Muscle of arm (tissue), 12 donors: ENCODE results near the gene ACTC1. TPM values are rescaled to one million over a fixed set of nuclear protein-coding genes. Genes with fewer than 3 reads are reported as not detected.

ENCODE experiments used
- DNase-seq: peaks from one replicate; pipeline ENCODE4 v3.0.0-alpha.2; 2013
- polyA plus RNA-seq, 12 donors: library from polyadenylated mRNA; unstranded; fragments of 120-200 nt; gene quantifications; one replicate each; pipeline ENCODE4 v1.2.1, GENCODE V29; 2013; ENCODE audit not compliant: insufficient read length in 12 of 12

The ACTC1 gene
- polyA plus RNA-seq, 12 donors = 1,472 to 10,073 (median 8,823) TPM

GRCh38 chr15:34769711-34770110, 25.6 kb downstream of the ACTC1 start:
- no peak for DNase-seq

- no peak for DNase-seq
These were observed 26.8 kb downstream of the ACTC1 start for GRCh38 chr15:34768530-34768929.

- DNase-seq = no peak
These were observed 29.6 kb downstream of the ACTC1 start for GRCh38 chr15:34765741-34766140.

- no peak for DNase-seq
These were observed 34.4 kb downstream of the ACTC1 start for GRCh38 chr15:34760909-34761308.

- no peak for DNase-seq
These were observed 35.4 kb downstream of the ACTC1 start for GRCh38 chr15:34759992-34760391.

- no peak for DNase-seq
These were observed 36.0 kb downstream of the ACTC1 start for GRCh38 chr15:34759347-34759746.

GRCh38 chr15:34757262-34757661, 38.1 kb downstream of the ACTC1 start:
- no peak for DNase-seq

- DNase-seq = no peak
These were observed 40.0 kb downstream of the ACTC1 start for GRCh38 chr15:34755419-34755773.

- DNase-seq = no peak
These were observed 40.5 kb downstream of the ACTC1 start, which contains the start of gene GJD2 for GRCh38 chr15:34754674-34755418. GJD2 (minus strand) TSS chr15:34754998; CDS start chr15:34754488, 510 bp downstream.

GRCh38 chr15:34754171-34754601, 41.2 kb downstream of the ACTC1 start:
- DNase-seq = no peak

- DNase-seq = peak; percentile 22
These were observed 42.0 kb downstream of the ACTC1 start for GRCh38 chr15:34753236-34753894.

GRCh38 chr15:34749691-34750090, 45.7 kb downstream of the ACTC1 start:
- no peak for DNase-seq

Other genes starting within 250 kb of the ACTC1 start
- gene GOLGA8B, start 211.9 kb downstream of the ACTC1 start, polyA plus RNA-seq = 100 to 1,000 TPM in 1 of 12 donors, 10 to 100 TPM in 10, not detected in 1; 13.6 to 100 (median 43.6) TPM
- 10 to 100 TPM in 1 of 12 donors, 1 to 10 TPM in 8, under 1 TPM in 1, not detected in 2; 0.89 to 10.8 (median 3.4) TPM for gene GJD2, start 40.6 kb downstream of the ACTC1 start, polyA plus RNA-seq
- 10 to 100 TPM in 11 of 12 donors, not detected in 1; 15.3 to 42.8 (median 21.7) TPM for gene AQR, start 174.2 kb upstream of the ACTC1 start, polyA plus RNA-seq
- gene ZNF770, start 192.7 kb upstream of the ACTC1 start, polyA plus RNA-seq = 10 to 100 TPM in 11 of 12 donors, not detected in 1; 25.0 to 46.2 (median 28.5) TPM